Endothelial cell of umbilical vein (primary cell): Measurements from ENCODE around the gene MAP4K1. TPM values are rescaled to one million over a fixed set of nuclear protein-coding genes. Genes with fewer than 3 reads are reported as not detected.

Experiments
- BruUV-seq: library from RNA; stranded (reverse); fragments of 400-500 nt; replicated peaks from 2 replicates; lab custom pipeline; 2021; lab: Mats Ljungman, UMichigan
- CTCF ChIA-PET: fragments of 300-600, 350-600 bp; sonication (Branson Sonifier 250); formaldehyde crosslinking; loops from one replicate; lab custom pipeline; 2021; ENCODE audit warnings: antibody characterized with exemption, inconsistent platforms; lab: Charles Lee
- POLR2A ChIA-PET: fragments of 300-600, 350-600 bp; sonication (Branson Sonifier 250); formaldehyde crosslinking; loops from one replicate; lab custom pipeline; 2021; ENCODE audit warnings: antibody characterized with exemption, inconsistent platforms; lab: Charles Lee
- DNase-seq: peaks from one replicate; pipeline ENCODE4 v3.0.0-alpha.2; 2011; ENCODE audit warnings: low read depth, low spot score
- FAIRE-seq: peaks from 2 replicates; lab custom pipeline; 2011; peaks lifted over from hg19 to GRCh38; lab: Jason Lieb, UNC
- H2AFZ ChIP-seq: 2 replicates; pipeline ENCODE4 v1.6.0; 2012; ENCODE audit warnings: low read depth, low read length, control low read depth, inconsistent platforms
- H3K27ac ChIP-seq: 2 replicates; pipeline ENCODE4 v1.5.1; 2011; ENCODE audit warnings: low read depth, mild to moderate bottlenecking, control low read depth, low read length, moderate library complexity; ENCODE audit not compliant: insufficient read depth
- H3K27me3 ChIP-seq, 2 experiments: 2 replicates each; pipeline versions ENCODE4 v1.6.0 to v1.6.1; 2011; ENCODE audit warnings: low read length in 2 of 2, mixed read lengths in 1 of 2; ENCODE audit not compliant: control insufficient read depth in 2 of 2, insufficient read depth in 2 of 2
- H3K36me3 ChIP-seq, 2 experiments: 2 replicates in 1 of 2; 3 replicates in 1 of 2; pipeline ENCODE4 v1.5.1; 2011; ENCODE audit warnings: low read length in 2 of 2, mild to moderate bottlenecking in 1 of 2, moderate library complexity in 1 of 2; ENCODE audit not compliant: control insufficient read depth in 2 of 2, insufficient read depth in 2 of 2; ENCODE audit errors: extremely low read depth in 1 of 2
- H3K4me1 ChIP-seq: 3 replicates; pipeline ENCODE4 v1.5.1; 2011; ENCODE audit warnings: mild to moderate bottlenecking, low read length; ENCODE audit not compliant: control insufficient read depth, insufficient read depth; ENCODE audit errors: extremely low read depth
- H3K4me2 ChIP-seq: 2 replicates; pipeline ENCODE4 v1.6.1; 2011; ENCODE audit warnings: low read length, control low read depth, mixed read lengths; ENCODE audit not compliant: insufficient read depth
- H3K4me3 ChIP-seq, 3 experiments: fragments of 200-600 bp in 1 of 3; sonication (generic), shearing (Covaris generic) in 1 of 3; replicated peaks in 1 of 3; 2 replicates each; pipeline ENCODE4 v1.5.1; 2011 to 2016; ENCODE audit warnings: control low read depth in 3 of 3, low read length in 3 of 3, mild to moderate bottlenecking in 2 of 3, inconsistent platforms in 1 of 3, low read depth in 1 of 3, moderate library complexity in 1 of 3; ENCODE audit not compliant: insufficient read depth in 1 of 3
- H3K79me2 ChIP-seq: 2 replicates; pipeline ENCODE4 v1.6.0; 2012; ENCODE audit warnings: low read length, inconsistent platforms; ENCODE audit not compliant: control insufficient read depth, insufficient read depth
- H3K9ac ChIP-seq: replicated peaks from 2 replicates; pipeline ENCODE3; 2011; ENCODE audit warnings: low read length, control low read depth; ENCODE audit not compliant: insufficient read depth; ENCODE audit errors: extremely low read depth
- H3K9me1 ChIP-seq: replicated peaks from 3 replicates; pipeline ENCODE4 v1.6.0; 2011; ENCODE audit warnings: mild to moderate bottlenecking, low read length; ENCODE audit not compliant: control insufficient read depth, insufficient read depth; ENCODE audit errors: extremely low read depth
- H3K9me3 ChIP-seq: replicated peaks from 2 replicates; pipeline ENCODE4 v1.5.1; 2012; ENCODE audit warnings: low read length, inconsistent platforms; ENCODE audit not compliant: control insufficient read depth, insufficient read depth
- H4K20me1 ChIP-seq: replicated peaks from 2 replicates; pipeline ENCODE3; 2011; ENCODE audit warnings: mild to moderate bottlenecking, low read length; ENCODE audit not compliant: control insufficient read depth, insufficient read depth; ENCODE audit errors: extremely low read depth
- CTCF ChIP-seq, 2 donors: IDR thresholded peaks; 1 replicate in 1 of 2; 2 replicates in 1 of 2; pipeline ENCODE4 v1.5.1; 2011; ENCODE audit warnings: low read length in 2 of 2, mild to moderate bottlenecking in 2 of 2, moderate library complexity in 2 of 2, control low read depth in 1 of 2, inconsistent platforms in 1 of 2, low read depth in 1 of 2; ENCODE audit not compliant: insufficient read depth in 1 of 2; ENCODE audit errors: extremely low read depth in 1 of 2
- EZH2 ChIP-seq: IDR thresholded peaks from 2 replicates; pipeline ENCODE4 v1.6.1; 2012; ENCODE audit warnings: borderline replicate concordance, low read depth, mild to moderate bottlenecking, moderate library complexity, low read length, inconsistent platforms; ENCODE audit not compliant: severe bottlenecking
- FOS ChIP-seq: IDR thresholded peaks from 2 replicates; pipeline ENCODE4 v1.6.1; 2011; ENCODE audit warnings: mild to moderate bottlenecking, low read length, moderate library complexity, borderline replicate concordance; ENCODE audit not compliant: insufficient read depth
- JUN ChIP-seq: IDR thresholded peaks from 2 replicates; pipeline ENCODE4 v1.6.1; 2011; ENCODE audit warnings: borderline replicate concordance, low read depth; ENCODE audit not compliant: insufficient read length, insufficient read depth
- MAX ChIP-seq: IDR thresholded peaks from 2 replicates; pipeline ENCODE4 v1.6.1; 2011; ENCODE audit not compliant: insufficient read depth, insufficient read length
- MYC ChIP-seq: IDR thresholded peaks from one replicate; pipeline ENCODE4 v1.6.1; 2011; ENCODE audit warnings: mild to moderate bottlenecking, low read depth, low read length
- POLR2A ChIP-seq: IDR thresholded peaks from 2 replicates; pipeline ENCODE4 v1.6.1; 2012; ENCODE audit warnings: low read depth, mild to moderate bottlenecking, control low read depth, low read length
- POLR2AphosphoS5 ChIP-seq: IDR thresholded peaks from 2 replicates; pipeline ENCODE4 v1.6.1; 2012; ENCODE audit warnings: low read depth, mild to moderate bottlenecking, control low read depth, low read length, moderate library complexity; ENCODE audit not compliant: insufficient read depth
- dilution Hi-C: fragments of 300-500 bp; cut with MboI; formaldehyde crosslinking; loops from one replicate; pipeline ENCODE4 v1.15.0; 2019; ENCODE audit warnings: low sequenced_read_pairs; ENCODE audit not compliant: extremely low pct_ligation_motif_present
- intact Hi-C: fragments of 100-400 bp; cut with micrococcal nuclease; formaldehyde crosslinking; loops from one replicate; pipeline ENCODE4 v1.10.0; 2022
- polyA plus RNA-seq, 4 experiments: library from polyadenylated mRNA; depleted of rRNA in 3 of 4; stranded (reverse) in 3 of 4; unstranded in 1 of 4; fragments of >200 nt; gene quantifications; 2 replicates each; pipeline versions ENCODE4 v1.2.1 to v1.2.3, GENCODE V29; 2011 to 2012; ENCODE audit warnings: missing spikeins in 1 of 4
- total RNA-seq: library from RNA; stranded (reverse); gene quantifications from 2 replicates; pipeline ENCODE4 v1.2.3, GENCODE V29; 2021

Gene MAP4K1
- total and polyA plus RNA-seq, 2 donors (not counting 3 experiments of a cell fraction or from before 2014, with no cell fraction given), result 0.12 to 1.6 TPM

- ChIA-PET CTCF (no interaction called here), POLR2A (no interaction called here)
- DNase-seq, result no peak
- H3K9ac ChIP-seq, result no peak overlapping the region
- TF ChIP-seq JUN, result no peak
- TF ChIP-seq MYC, result no peak
- TF ChIP-seq CTCF (IDR thresholded peaks at IDR 0.05; ENCODE audit: extremely low read depth in 1 of 2, insufficient read depth in 1 of 2, low read depth in 1 of 2, low read length in 2 of 2), result no peak
- no peak for TF ChIP-seq POLR2A
- no peak for TF ChIP-seq EZH2
- TF ChIP-seq MAX, result no peak
- no peak for TF ChIP-seq POLR2AphosphoS5
- no peak for TF ChIP-seq FOS
- FAIRE-seq, result no peak
- H3K4me2 ChIP-seq, result no peak overlapping the region
- H4K20me1 ChIP-seq, result no peaks in the 10 kb centered on the region
- no peaks in the 10 kb centered on the region for H3K36me3 ChIP-seq
- no peaks in the 10 kb centered on the region for H3K27me3 ChIP-seq
- intact Hi-C loops, result no loop called here
- no TSS peak for BruUV-seq
- H3K9me3 ChIP-seq, result no peaks in the 10 kb centered on the region
- H2AFZ ChIP-seq, result no peak overlapping the region
- no peak overlapping the region for H3K4me3 ChIP-seq
- no peaks in the 10 kb centered on the region for H3K4me1 ChIP-seq
- no peak overlapping the region for H3K27ac ChIP-seq
- dilution Hi-C loops, result no loop called here
- no peaks in the 10 kb centered on the region for H3K79me2 ChIP-seq
- H3K9me1 ChIP-seq, result no peaks in the 10 kb centered on the region
Observed at GRCh38 chr19:38571682-38572081, 46.1 kb downstream of the MAP4K1 start.
